ENCODE measurements around the gene BICD2. TPM values are rescaled to one million over a fixed set of nuclear protein-coding genes. Genes with fewer than 3 reads are reported as not detected.

The BICD2 gene
- total and polyA plus RNA-seq, 2 of the 8 experiments (the other 6 are each of a cell fraction or from before 2014, with no cell fraction given): 6.6 to 22.8 TPM

GRCh38 chr9:92769990-92770359 is 5.3 kb upstream of the BICD2 start (continued):
- TF ChIP-seq CHD7 (IDR thresholded peaks at IDR 0.05; ENCODE audit: insufficient replicate concordance, low read length) (no peak), E2F6 (IDR thresholded peaks at IDR 0.05) (no peak), MAX (IDR thresholded peaks at IDR 0.05) (no peak), NRF1 (IDR thresholded peaks at IDR 0.05; ENCODE audit: low read depth, low read length) (no peak), CHD2 (IDR thresholded peaks at IDR 0.05; ENCODE audit: low read length) (no peak), CEBPB (IDR thresholded peaks at IDR 0.05; ENCODE audit: low read depth, low read length) (no peak), SRF (IDR thresholded peaks at IDR 0.05; ENCODE audit: low read depth, low read length) (no peak), CHD1 (IDR thresholded peaks at IDR 0.05; ENCODE audit: low read depth, low read length) (no peak), BACH1 (IDR thresholded peaks at IDR 0.05; ENCODE audit: low read length) (no peak), CBX5 (IDR thresholded peaks at IDR 0.05; ENCODE audit: low read depth, low read length) (no peak), HDAC2 (IDR thresholded peaks at IDR 0.05; ENCODE audit: borderline replicate concordance in 1 of 2, low read depth in 2 of 2, low read length in 2 of 2) (no peak), POLR2AphosphoS5 (IDR thresholded peaks at IDR 0.05; ENCODE audit: low read depth, low read length) (no peak)

Data from H1 (cell line).